ENCODE data around the gene ETFA.
"Not testable (repeated sequence)": the region's sequence is repeated elsewhere in the genome, so short reads cannot be mapped to it uniquely, and the experiment has no call there.

Gene ETFA

GRCh38 chr15:76270876-76271275, 40.4 kb downstream of the ETFA start:
- Histone ChIP-seq H3K36me3 (ENCODE audit: low read depth) (peaks cover 80% of the 10 kb centered on the region), H3K4me3 (ENCODE audit: severe bottlenecking) (no peak overlapping the region), H3K27me3 (ENCODE audit: insufficient read depth, poor library complexity, severe bottlenecking) (no peaks in the 10 kb centered on the region), H3K4me1 (ENCODE audit: insufficient read depth, poor library complexity, severe bottlenecking) (peaks cover 16% of the 10 kb centered on the region), H3K9me3 (ENCODE audit: severe bottlenecking) (no peaks in the 10 kb centered on the region), H3K27ac (ENCODE audit: poor library complexity, severe bottlenecking) (no peak overlapping the region)
- ATAC-seq (ENCODE audit: low read depth) (no peak), DNase-seq (ENCODE audit: low spot score) (no peak)
- TF ChIP-seq CTCF (IDR thresholded peaks at IDR 0.05; ENCODE audit: poor library complexity, severe bottlenecking), result no peak

- ATAC-seq (ENCODE audit: low read depth), result no peak
- Histone ChIP-seq H3K27me3 (ENCODE audit: insufficient read depth, poor library complexity, severe bottlenecking) (no peaks in the 10 kb centered on the region), H3K9me3 (ENCODE audit: severe bottlenecking) (peaks cover 6% of the 10 kb centered on the region), H3K4me3 (ENCODE audit: severe bottlenecking) (no peak overlapping the region), H3K4me1 (ENCODE audit: insufficient read depth, poor library complexity, severe bottlenecking) (peaks cover 24% of the 10 kb centered on the region), H3K27ac (ENCODE audit: poor library complexity, severe bottlenecking) (no peak overlapping the region), H3K36me3 (ENCODE audit: low read depth) (peaks cover 77% of the 10 kb centered on the region)
- no peak for DNase-seq (ENCODE audit: low spot score)
- TF ChIP-seq CTCF (IDR thresholded peaks at IDR 0.05; ENCODE audit: poor library complexity, severe bottlenecking), result no peak
Observed at GRCh38 chr15:76267077-76267476, 44.2 kb downstream of the ETFA start.

- not testable (repeated sequence) for H3K9me3 ChIP-seq (ENCODE audit: severe bottlenecking); H3K27ac ChIP-seq (ENCODE audit: poor library complexity, severe bottlenecking); DNase-seq (ENCODE audit: low spot score); ATAC-seq (ENCODE audit: low read depth); H3K27me3 ChIP-seq (ENCODE audit: insufficient read depth, poor library complexity, severe bottlenecking); H3K4me3 ChIP-seq (ENCODE audit: severe bottlenecking)
- Histone ChIP-seq H3K36me3 (ENCODE audit: low read depth) (peaks cover 75% of the 10 kb centered on the region), H3K4me1 (ENCODE audit: insufficient read depth, poor library complexity, severe bottlenecking) (peaks cover 22% of the 10 kb centered on the region)
Observed at GRCh38 chr15:76265769-76266168, 45.5 kb downstream of the ETFA start.

- H3K9me3 ChIP-seq (ENCODE audit: severe bottlenecking), result peaks cover 6% of the 10 kb centered on the region
- peaks cover 8% of the 10 kb centered on the region for H3K4me1 ChIP-seq (ENCODE audit: insufficient read depth, poor library complexity, severe bottlenecking)
- no peaks in the 10 kb centered on the region for H3K27me3 ChIP-seq (ENCODE audit: insufficient read depth, poor library complexity, severe bottlenecking)
- ATAC-seq (ENCODE audit: low read depth) (no peak; the same call in 2 of the 3 replicates), DNase-seq (ENCODE audit: low spot score) (no peak)
- peaks cover 48% of the 10 kb centered on the region for H3K36me3 ChIP-seq (ENCODE audit: low read depth)
- no peak for TF ChIP-seq CTCF (IDR thresholded peaks at IDR 0.05; ENCODE audit: poor library complexity, severe bottlenecking)
- no peak overlapping the region for H3K27ac ChIP-seq (ENCODE audit: poor library complexity, severe bottlenecking)
- H3K4me3 ChIP-seq (ENCODE audit: severe bottlenecking), result no peak overlapping the region
Observed at GRCh38 chr15:76260246-76260938, 50.9 kb downstream of the ETFA start.

GRCh38 chr15:76259392-76259791, 51.9 kb downstream of the ETFA start:
- Histone ChIP-seq H3K9me3 (ENCODE audit: severe bottlenecking) (peaks cover 6% of the 10 kb centered on the region), H3K4me3 (ENCODE audit: severe bottlenecking) (no peak overlapping the region), H3K36me3 (ENCODE audit: low read depth) (peaks cover 50% of the 10 kb centered on the region), H3K27ac (ENCODE audit: poor library complexity, severe bottlenecking) (no peak overlapping the region), H3K27me3 (ENCODE audit: insufficient read depth, poor library complexity, severe bottlenecking) (no peaks in the 10 kb centered on the region), H3K4me1 (ENCODE audit: insufficient read depth, poor library complexity, severe bottlenecking) (peaks cover 8% of the 10 kb centered on the region)
- no peak for TF ChIP-seq CTCF (IDR thresholded peaks at IDR 0.05; ENCODE audit: poor library complexity, severe bottlenecking)
- DNase-seq (ENCODE audit: low spot score) (no peak), ATAC-seq (ENCODE audit: low read depth) (no peak)
